Natural killer cell treated with Interleukin-12 subunit alpha and Interleukin-12 subunit beta and Interleukin-15 and Interleukin-18, amount 100 ng/mL, for 72 hours (primary cell): Measurements from ENCODE around the gene MUS81. TPM values are rescaled to one million over a fixed set of nuclear protein-coding genes. Genes with fewer than 3 reads are reported as not detected.

Experiments used
- ATAC-seq, 2 donors: fragments of 150-1000 bp; cut with Tn5 transposase in 1 of 2; sonication (Bioruptor Pico), chemical (Tn5 transposase) in 1 of 2; 2 replicates each; pipeline ENCODE4 v1.10.0; 2021
- DNase-seq: peaks from one replicate; pipeline ENCODE4 v3.0.0; 2022; ENCODE audit warnings: low spot score
- H3K27ac Mint-ChIP-seq, 2 donors: 1 replicate in 1 of 2; 2 replicates in 1 of 2; pipeline ENCODE4 v1.8.0; 2022; ENCODE audit warnings: mixed read lengths in 2 of 2, mild to moderate bottlenecking in 1 of 2, moderate library complexity in 1 of 2
- H3K27me3 Mint-ChIP-seq, 2 donors: 1 replicate in 1 of 2; 2 replicates in 1 of 2; pipeline ENCODE4 v1.8.0; 2022; ENCODE audit warnings: mixed read lengths in 2 of 2
- H3K36me3 Mint-ChIP-seq: one replicate; pipeline ENCODE4 v1.8.0; 2022; ENCODE audit warnings: mixed read lengths
- H3K4me1 Mint-ChIP-seq, 2 donors: 1 replicate in 1 of 2; 2 replicates in 1 of 2; pipeline ENCODE4 v1.8.0; 2022; ENCODE audit warnings: low read depth in 2 of 2, mixed read lengths in 2 of 2, mild to moderate bottlenecking in 1 of 2
- H3K4me3 Mint-ChIP-seq: one replicate; pipeline ENCODE4 v1.8.0; 2022; ENCODE audit warnings: mixed read lengths
- H3K9me3 Mint-ChIP-seq: 2 replicates; pipeline ENCODE4 v1.8.0; 2022; ENCODE audit warnings: mixed read lengths
- total RNA-seq, 2 donors: library from RNA; stranded (reverse); gene quantifications; one replicate each; pipeline ENCODE4 v1.2.3, GENCODE V29; 2022

The MUS81 gene
- total RNA-seq, 2 donors from 2014 or later: 85.7 to 109 TPM

DNA sequence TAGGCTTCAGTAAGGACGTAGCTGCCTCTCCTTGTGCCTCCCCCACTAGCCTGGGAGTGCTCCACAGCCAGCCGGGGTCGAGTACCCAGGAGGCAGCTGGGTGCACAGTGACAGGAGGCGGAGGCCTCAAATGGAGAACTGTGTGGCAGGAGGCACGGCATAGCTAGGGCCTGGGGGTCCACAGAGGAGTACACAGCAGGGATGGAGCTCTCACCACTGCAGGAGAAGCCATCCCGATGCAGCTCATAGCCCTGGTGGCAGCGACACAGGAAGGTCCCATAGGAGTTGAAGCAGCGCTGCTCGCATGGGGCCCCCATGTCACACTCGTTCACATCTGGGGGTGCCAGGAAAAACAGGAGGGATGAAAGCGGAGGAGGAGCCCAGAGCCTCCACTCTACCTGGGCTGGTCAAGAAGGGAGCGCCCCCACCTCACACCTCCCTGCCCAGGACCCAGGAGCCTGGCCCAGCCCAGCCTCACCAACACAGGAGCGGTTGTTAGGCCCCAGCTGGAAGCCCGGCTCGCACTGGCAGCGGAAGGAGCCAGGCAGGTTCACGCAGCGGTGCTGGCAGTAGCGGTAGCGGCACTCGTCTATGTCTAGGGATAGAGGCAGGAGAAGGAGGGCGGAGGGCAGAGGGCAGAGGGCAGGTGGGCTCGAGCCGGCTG lies 9.5 kb downstream of the MUS81 start:
- H3K36me3 Mint-ChIP-seq: no peaks in the 10 kb centered on the region
- H3K27ac Mint-ChIP-seq: peak overlapping the region in 1 of 2 donors; percentile 21
- H3K27me3 Mint-ChIP-seq: no peaks in the 10 kb centered on the region
- peaks cover 23 to 26% of the 10 kb centered on the region in 2 donors for H3K4me1 Mint-ChIP-seq
- peak overlapping the region; percentile 12 for H3K4me3 Mint-ChIP-seq
- no peaks in the 10 kb centered on the region for H3K9me3 Mint-ChIP-seq
- ATAC-seq: no peak
- DNase-seq: no peak

DNA sequence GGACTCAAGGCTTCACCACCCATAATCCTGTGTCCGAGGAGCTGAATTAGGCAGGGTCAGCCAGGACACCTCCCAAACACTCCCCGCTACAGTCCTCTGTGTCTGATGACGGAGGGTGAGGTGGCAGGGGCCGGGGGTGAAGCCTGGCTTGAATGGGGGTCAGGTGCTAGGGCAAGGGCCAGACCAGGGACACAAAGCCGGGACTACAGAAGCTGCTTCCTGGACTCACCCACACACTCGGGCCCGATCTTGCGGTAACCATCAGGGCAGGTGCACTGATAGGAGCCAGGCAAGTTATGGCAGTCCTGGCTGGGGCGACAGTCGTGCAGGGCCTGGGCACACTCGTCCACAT lies 10.1 kb downstream of the MUS81 start:
- no peaks in the 10 kb centered on the region for H3K27me3 Mint-ChIP-seq
- no peaks in the 10 kb centered on the region for H3K36me3 Mint-ChIP-seq
- H3K4me1 Mint-ChIP-seq: peaks cover 23 to 26% of the 10 kb centered on the region in 2 donors
- DNase-seq (no peak), ATAC-seq (no peak)
- peak overlapping the region; percentile 12 to 33 for H3K27ac Mint-ChIP-seq
- no peaks in the 10 kb centered on the region for H3K9me3 Mint-ChIP-seq
- H3K4me3 Mint-ChIP-seq: peak overlapping the region; percentile 49

DNA sequence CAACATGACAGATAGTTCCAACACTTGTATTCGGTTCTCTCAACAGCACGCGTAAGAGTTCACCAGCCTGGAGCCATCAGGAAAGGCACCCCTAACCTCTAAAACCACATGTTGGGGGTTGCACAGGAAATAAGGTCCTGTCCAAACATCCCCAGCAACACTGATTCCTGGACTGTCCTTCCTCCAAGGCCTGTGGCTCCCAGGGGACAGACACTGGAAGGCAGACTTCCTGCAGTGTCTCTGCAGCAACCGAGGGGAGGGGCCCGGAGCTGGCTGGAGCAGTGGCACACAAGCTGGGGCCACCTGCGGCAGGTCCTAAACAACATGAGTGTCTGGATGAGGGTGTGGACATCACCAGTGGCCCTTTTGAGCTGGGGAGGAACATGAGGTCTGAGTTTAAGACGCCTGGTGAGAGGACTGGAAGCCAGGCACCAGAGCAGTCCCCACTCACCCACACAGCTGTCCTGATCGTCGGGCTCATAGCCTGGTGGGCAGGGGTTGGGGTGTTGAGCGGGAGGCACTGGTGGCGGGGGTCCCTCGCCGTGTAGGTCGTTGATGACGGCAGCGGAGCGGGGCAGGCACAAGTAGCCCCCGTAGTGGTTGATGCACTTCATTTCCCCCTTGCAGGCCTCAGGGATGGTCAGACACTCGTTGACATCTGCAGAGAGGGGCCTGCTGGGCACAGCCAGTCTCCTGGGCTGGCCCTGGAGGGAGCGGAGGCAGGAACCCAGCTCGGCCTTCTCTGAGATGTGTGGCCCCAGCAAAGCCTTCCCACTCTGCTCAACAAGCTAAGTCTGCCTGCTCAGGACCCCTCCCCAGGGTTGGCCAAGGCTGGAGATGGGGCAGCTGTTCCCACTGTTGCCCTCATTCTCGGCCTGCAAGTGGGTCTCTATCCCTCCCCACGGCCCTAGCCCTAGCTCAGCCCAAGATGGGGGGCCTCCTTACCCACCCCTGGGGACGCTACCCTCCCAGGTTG lies 10.8 kb downstream of the MUS81 start:
- Mint-ChIP-seq H3K27ac (peak overlapping the region; percentile 12 to 33), H3K4me1 (peaks cover 23 to 26% of the 10 kb centered on the region in 2 donors), H3K36me3 (no peaks in the 10 kb centered on the region), H3K9me3 (no peaks in the 10 kb centered on the region), H3K27me3 (no peaks in the 10 kb centered on the region), H3K4me3 (peak overlapping the region; percentile 49)
- no peak for ATAC-seq
- no peak for DNase-seq

DNA sequence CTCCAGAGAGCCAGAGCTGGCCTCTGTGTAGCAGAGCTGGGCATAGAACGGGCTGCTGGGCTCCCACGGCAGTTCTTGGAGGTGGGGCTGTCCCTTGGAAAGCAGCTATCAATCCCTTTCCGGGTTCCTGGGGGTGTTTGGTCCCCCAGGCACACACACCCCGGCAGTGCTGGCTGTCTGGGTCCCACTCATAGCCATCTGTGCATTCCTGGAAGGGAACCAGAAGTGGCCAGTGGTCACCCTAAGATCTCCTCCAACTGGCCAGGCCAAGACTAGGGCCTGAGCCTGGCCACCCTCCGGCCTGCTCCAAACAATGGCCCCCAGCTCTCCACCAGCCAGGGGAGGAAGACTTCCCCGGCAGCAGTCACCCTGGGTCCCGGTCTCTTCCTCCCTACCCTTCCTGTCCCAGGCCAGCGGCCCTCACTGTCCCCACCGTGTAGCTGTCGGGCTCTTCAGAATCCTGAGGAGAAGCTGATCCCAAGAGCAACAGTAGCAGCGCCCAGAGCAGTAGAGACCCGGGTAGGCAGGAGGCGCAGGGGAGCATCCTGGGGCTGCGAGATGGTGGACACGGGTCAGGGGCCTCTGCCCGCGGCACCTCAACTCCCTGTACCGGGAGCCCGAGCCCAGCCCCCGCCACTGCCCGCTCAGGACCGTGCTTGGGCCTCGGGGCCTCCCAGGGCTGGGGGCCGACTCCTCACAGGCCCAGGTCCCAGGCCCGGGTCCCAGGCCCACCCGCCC lies 11.7 kb downstream of the MUS81 start:
- H3K27ac Mint-ChIP-seq: peak overlapping the region in 1 of 2 donors; percentile 21
- peak overlapping the region; percentile 36 for H3K4me3 Mint-ChIP-seq
- H3K4me1 Mint-ChIP-seq: peaks cover 26% of the 10 kb centered on the region in 2 donors
- DNase-seq (no peak), ATAC-seq (no peak)
- no peaks in the 10 kb centered on the region for H3K27me3 Mint-ChIP-seq
- H3K36me3 Mint-ChIP-seq: no peaks in the 10 kb centered on the region
- H3K9me3 Mint-ChIP-seq: no peaks in the 10 kb centered on the region

DNA sequence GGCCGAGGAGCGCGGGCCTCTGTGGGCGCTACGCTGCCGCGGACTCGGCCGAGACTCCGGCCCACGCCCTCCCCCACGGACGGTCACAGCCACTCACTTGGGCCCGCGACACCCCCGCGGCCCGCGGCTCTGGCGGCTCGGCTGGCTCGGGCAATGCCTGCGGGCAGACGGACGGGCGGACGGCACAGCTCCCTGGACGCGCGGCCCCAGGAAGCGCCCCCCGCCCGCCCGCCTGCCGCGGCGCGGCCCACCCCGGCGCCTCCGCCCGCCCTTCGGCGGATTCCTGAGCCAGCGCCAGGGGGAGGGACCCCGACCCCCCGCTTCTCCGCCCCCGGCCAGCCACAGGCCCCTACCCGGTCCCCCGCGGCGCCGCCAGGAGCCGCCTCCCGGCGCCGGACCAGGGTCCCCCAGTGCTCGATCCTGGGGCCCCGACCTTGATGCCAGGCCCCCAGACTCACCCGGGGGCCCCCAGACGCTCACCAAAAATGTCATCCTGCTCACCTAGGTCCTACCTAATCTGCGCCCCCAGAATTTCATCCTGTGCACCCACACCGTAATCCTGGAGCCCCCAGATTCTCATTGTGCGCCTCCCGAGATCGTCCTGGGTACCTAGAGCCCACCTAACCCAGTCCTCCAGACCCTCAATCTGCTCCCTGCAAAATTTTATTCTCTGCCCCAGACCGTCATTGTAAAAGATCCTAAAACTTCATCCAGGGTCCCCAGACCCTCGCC lies 12.5 kb downstream of the MUS81 start, which contains the start of gene EFEMP2:
Gene EFEMP2, minus strand, starts transcription at position 215 of the 732 bp plus-strand sequence. CDS start 446 bp downstream, outside the sequence.
- Mint-ChIP-seq H3K4me3 (peak within 1 kb of the TSS; percentile 94), H3K4me1 (peaks cover 22 to 29% of the 10 kb centered on the region in 2 donors), H3K27me3 (no peaks in the 10 kb centered on the region), H3K9me3 (no peaks in the 10 kb centered on the region), H3K27ac (peak within 1 kb of the TSS; percentile 79 to 91), H3K36me3 (no peaks in the 10 kb centered on the region)
- peak; percentile 1 to 46 for ATAC-seq
- DNase-seq: no peak

DNA sequence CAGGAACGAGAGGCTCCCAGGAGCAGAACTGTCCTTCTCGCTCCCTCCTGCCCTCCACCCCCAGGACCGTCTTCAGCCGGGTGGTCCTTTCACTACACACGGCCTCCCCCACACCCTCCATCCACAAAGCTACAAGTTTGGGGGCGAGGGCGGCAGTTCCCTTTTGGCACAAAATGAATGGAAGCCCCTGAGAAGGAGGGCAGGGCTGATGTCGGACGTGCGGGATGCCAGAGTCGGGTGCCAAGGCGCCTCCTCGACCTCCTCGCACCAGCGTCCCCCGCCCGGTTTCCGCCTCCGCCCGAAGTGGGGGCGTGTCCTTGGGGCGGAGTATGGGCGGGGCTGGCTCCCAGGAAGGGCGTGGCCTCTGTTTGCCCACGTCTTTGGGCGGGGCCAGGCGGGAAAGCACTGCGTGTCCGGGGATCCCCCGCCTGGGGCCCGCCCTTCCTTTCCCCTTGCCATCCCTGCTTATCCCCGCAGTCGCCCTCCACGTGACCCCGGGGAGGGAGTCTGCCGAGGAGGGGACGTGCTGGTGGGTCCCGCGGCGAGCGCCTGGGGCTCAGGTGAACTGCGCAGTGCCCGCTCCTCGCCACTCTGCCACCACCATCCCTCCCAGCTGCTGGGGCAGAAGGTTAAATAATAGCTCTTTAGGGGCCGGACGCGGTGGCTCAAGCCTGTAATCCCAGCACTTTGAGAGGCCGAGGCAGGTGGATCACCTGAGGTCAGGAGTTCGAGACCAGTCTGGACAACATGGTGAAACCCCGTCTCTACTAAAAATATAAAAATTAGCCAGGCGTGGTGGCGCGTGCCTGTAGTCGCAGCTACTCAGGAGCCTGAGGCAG lies 13.3 kb downstream of the MUS81 start:
- Mint-ChIP-seq H3K27ac (peak overlapping the region; percentile 79 to 91), H3K27me3 (no peaks in the 10 kb centered on the region), H3K36me3 (no peaks in the 10 kb centered on the region), H3K4me3 (peak overlapping the region; percentile 94), H3K4me1 (peaks cover 27 to 37% of the 10 kb centered on the region in 2 donors), H3K9me3 (no peaks in the 10 kb centered on the region)
- ATAC-seq (peak; percentile 93 to 97), DNase-seq (peak; percentile 96)

DNA sequence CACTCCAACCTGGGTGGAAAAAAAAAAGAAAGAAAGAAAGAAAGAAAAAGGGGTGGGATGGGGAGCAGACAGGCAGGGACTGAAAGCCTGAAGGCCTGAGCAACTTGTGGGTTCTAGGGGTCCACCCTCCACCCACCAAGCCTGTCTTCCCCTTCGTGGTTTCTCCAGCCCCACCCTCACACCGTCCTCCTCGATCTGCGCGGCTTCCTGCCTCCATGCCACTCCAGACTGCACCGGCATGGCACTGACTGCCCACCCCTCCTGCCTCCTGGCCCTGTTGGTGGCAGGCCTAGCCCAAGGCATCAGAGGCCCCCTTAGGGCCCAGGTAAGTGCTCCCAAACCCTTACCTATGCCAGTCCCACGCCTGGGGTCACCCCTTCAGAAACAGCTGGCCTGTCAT lies 19.4 kb downstream of the MUS81 start, which contains the start of gene CTSW:
Gene CTSW, plus strand, starts transcription at position 221 of the 400 bp plus-strand sequence. Its CDS starts 18 bp downstream, at position 239.
- Mint-ChIP-seq H3K36me3 (no peaks in the 10 kb centered on the region), H3K27me3 (no peaks in the 10 kb centered on the region), H3K4me3 (peak within 1 kb of the TSS; percentile 88), H3K4me1 (peaks cover 41 to 61% of the 10 kb centered on the region in 2 donors), H3K27ac (peak within 1 kb of the TSS; percentile 98), H3K9me3 (no peaks in the 10 kb centered on the region)
- DNase-seq: peak; percentile 78
- ATAC-seq: peak; percentile 50 to 79

DNA sequence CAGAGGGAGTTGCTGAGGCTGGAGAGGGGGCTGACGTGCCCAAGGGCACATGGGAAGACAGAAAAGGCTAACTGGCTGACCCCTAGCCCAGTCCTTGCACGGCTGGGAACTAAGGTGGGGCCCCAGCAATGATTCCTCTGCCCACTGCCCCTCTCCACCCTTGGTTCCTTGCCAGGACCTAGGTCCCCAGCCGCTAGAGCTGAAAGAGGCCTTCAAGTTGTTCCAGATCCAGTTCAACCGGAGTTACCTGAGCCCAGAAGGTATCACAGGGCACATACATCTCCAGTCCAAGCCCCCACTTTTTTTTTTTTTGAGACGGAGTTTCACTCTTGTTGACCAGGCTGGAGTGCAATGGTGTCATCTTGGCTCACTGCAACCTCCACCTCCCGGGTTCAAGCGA lies 19.8 kb downstream of the MUS81 start:
- Mint-ChIP-seq H3K27ac (peak overlapping the region; percentile 98), H3K36me3 (no peaks in the 10 kb centered on the region), H3K4me1 (peaks cover 45 to 64% of the 10 kb centered on the region in 2 donors), H3K4me3 (peak overlapping the region; percentile 88), H3K9me3 (no peaks in the 10 kb centered on the region), H3K27me3 (no peaks in the 10 kb centered on the region)
- no peak for DNase-seq
- ATAC-seq: no peak

DNA sequence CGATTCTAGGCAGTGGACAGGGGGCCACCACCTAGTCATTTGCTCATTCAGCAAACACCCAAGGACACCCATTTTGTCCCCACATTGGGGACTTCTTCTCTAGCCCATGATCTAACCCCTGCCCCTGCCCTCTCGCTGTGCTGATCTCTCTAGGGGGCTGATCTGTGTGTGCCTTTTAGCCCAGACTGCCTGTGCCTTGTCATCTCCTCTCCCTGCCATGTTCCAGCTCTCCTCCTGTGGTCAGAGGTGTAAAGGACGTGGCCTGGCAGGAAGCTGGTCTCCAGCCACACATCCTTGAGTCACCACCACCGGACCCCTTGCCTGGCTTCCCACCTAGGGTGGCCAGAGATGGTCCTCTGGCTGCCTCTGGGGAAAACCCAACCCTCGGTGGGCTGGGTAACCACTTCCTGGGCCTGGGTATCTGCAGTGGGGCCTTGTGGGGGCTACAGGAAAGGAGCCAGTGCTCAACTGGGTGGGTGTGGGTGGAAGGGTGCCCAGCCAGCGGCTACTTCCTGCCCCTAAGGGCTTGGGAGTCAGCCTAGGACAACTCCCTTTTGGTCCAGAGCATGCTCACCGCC lies 20.7 kb downstream of the MUS81 start:
- ATAC-seq (peak; percentile 75 to 77), DNase-seq (peak; percentile 85)
- H3K4me3 Mint-ChIP-seq: peak overlapping the region; percentile 88
- H3K9me3 Mint-ChIP-seq: no peaks in the 10 kb centered on the region
- H3K36me3 Mint-ChIP-seq: no peaks in the 10 kb centered on the region
- no peaks in the 10 kb centered on the region for H3K27me3 Mint-ChIP-seq
- peak overlapping the region; percentile 98 for H3K27ac Mint-ChIP-seq
- peaks cover 45 to 66% of the 10 kb centered on the region in 2 donors for H3K4me1 Mint-ChIP-seq

DNA sequence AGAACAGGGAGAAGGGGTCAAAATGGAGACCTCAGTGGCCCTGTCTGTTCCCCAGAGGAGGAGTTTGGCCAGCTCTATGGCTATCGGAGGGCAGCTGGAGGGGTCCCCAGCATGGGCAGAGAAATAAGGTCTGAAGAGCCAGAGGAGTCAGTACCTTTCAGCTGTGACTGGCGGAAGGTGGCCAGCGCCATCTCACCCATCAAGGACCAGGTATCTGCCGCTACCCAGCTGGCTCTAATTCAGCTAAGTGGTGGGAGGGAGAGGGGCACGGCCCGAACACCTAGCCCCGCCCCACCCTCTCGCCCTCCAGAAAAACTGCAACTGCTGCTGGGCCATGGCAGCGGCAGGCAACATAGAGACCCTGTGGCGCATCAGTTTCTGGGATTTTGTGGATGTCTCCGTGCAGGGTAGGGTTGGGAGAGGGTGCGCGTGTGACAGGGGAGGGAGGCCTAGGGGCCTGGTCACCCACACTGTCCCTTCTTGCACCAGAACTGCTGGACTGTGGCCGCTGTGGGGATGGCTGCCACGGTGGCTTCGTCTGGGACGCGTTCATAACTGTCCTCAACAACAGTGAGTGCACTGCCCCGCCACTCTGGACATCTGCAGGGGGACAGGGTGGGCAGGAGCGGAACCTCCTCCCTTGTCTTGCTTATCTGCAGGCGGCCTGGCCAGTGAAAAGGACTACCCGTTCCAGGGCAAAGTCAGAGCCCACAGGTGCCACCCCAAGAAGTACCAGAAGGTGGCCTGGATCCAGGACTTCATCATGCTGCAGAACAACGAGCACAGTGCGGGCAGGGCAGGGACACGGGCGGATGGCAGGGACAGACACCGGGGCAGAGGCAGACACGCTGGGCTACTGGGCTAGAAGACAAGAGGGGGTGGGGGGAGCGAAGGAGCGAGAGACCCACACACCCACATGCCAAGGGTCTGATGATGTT lies 22.2 kb downstream of the MUS81 start:
- Mint-ChIP-seq H3K4me3 (no peak overlapping the region), H3K27ac (peak overlapping the region; percentile 98), H3K36me3 (peaks cover 7% of the 10 kb centered on the region), H3K27me3 (no peaks in the 10 kb centered on the region), H3K4me1 (peaks cover 55 to 70% of the 10 kb centered on the region in 2 donors), H3K9me3 (no peaks in the 10 kb centered on the region)
- DNase-seq (no peak), ATAC-seq (no peak)

DNA sequence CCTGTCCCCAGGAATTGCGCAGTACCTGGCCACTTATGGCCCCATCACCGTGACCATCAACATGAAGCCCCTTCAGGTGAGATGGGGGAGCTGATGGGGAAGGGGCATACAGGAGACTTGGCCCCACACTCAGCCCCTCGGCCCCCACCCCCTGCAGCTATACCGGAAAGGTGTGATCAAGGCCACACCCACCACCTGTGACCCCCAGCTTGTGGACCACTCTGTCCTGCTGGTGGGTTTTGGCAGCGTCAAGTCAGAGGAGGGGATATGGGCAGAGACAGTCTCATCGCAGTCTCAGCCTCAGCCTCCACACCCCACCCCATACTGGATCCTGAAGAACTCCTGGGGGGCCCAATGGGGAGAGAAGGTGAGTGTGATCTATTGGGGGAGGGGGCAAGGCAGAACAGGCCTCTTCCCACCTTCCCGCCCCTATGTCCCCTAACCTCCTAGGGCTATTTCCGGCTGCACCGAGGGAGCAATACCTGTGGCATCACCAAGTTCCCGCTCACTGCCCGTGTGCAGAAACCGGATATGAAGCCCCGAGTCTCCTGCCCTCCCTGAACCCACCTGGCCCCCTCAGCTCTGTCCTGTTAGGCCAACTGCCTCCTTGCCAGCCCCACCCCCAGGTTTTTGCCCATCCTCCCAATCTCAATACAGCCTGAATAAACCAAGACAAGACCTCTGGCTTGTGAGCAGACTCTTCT lies 23.0 kb downstream of the MUS81 start:
- ATAC-seq: no peak
- H3K4me3 Mint-ChIP-seq: no peak overlapping the region
- H3K27ac Mint-ChIP-seq: peak overlapping the region; percentile 41 to 77
- peaks cover 59 to 65% of the 10 kb centered on the region in 2 donors for H3K4me1 Mint-ChIP-seq
- H3K36me3 Mint-ChIP-seq: peaks cover 7% of the 10 kb centered on the region
- no peak for DNase-seq
- no peaks in the 10 kb centered on the region for H3K9me3 Mint-ChIP-seq
- no peaks in the 10 kb centered on the region for H3K27me3 Mint-ChIP-seq
